ENCODE data around the gene R3HDML. TPM values are rescaled to one million over a fixed set of nuclear protein-coding genes. Genes with fewer than 3 reads are reported as not detected.

Gene R3HDML
- total and polyA plus RNA-seq, 2 donors (not counting 1 experiment from before 2014, with no cell fraction given) = not detected

- Histone ChIP-seq H4K20me1 (ENCODE audit: control insufficient read depth, insufficient read depth, low read length, poor library complexity, severe bottlenecking) (no peaks in the 10 kb centered on the region), H3K4me2 (replicated peaks; ENCODE audit: low read depth, low read length, poor library complexity, severe bottlenecking) (no peak overlapping the region), H3K9me3 (ENCODE audit: control extremely low read depth in 1 of 3, control insufficient read depth in 2 of 3, insufficient read depth in 1 of 3, low read length in 2 of 3) (no peaks in the 10 kb centered on the region), H3K4me3 (ENCODE audit: control extremely low read depth in 1 of 5, extremely low read depth in 1 of 5, insufficient read depth in 1 of 5, low read depth in 2 of 5, low read length in 4 of 5) (no peak overlapping the region), H3K4me1 (ENCODE audit: control insufficient read depth in 2 of 2, insufficient read depth in 2 of 2, low read length in 2 of 2) (no peaks in the 10 kb centered on the region), H3K36me3 (replicated peaks in 1 of 2; ENCODE audit: control extremely low read depth in 1 of 2, control insufficient read depth in 1 of 2, extremely low read depth in 1 of 2, insufficient read depth in 2 of 2, low read length in 1 of 2) (peaks cover 0 to 4% of the 10 kb centered on the region in 2 experiments), H3K27me3 (replicated peaks in 1 of 4; ENCODE audit: control extremely low read depth in 1 of 4, control insufficient read depth in 3 of 4, insufficient read depth in 4 of 4, low read length in 3 of 4) (no peaks in the 10 kb centered on the region), H3K27ac (ENCODE audit: low read length in 2 of 2) (no peak overlapping the region), H3K79me2 (ENCODE audit: control insufficient read depth, insufficient read depth, low read length) (peaks cover 18% of the 10 kb centered on the region), H3K9ac (ENCODE audit: low read length) (no peak overlapping the region), H2AFZ (ENCODE audit: insufficient read depth, low read depth, low read length, poor library complexity, severe bottlenecking) (no peak overlapping the region)
- ATAC-seq (ENCODE audit: low read depth) (no peak), DNase-seq (no peak)
- ChIA-PET POLR2A (no interaction called here), CTCF (interaction anchor here (1.0 kb wide), 1 partner anchor 8 kb away, joined by 3 read pairs; the partner anchor contains the start of gene FITM2)
- intact Hi-C loops (cut with micrococcal nuclease) = no loop called here
- H3K9me3 Mint-ChIP-seq (ENCODE audit: insufficient read depth) = no peaks in the 10 kb centered on the region
- TF ChIP-seq EZH2 (IDR thresholded peaks at IDR 0.05; ENCODE audit: borderline replicate concordance, insufficient read depth, low read depth, low read length, poor library complexity, severe bottlenecking) = no peak
- TF ChIP-seq CTCF (IDR thresholded peaks at IDR 0.05) = no peak
- no peaks in the 10 kb centered on the region for H3K27me3 Mint-ChIP-seq
- no peak overlapping the region for H3K4me3 Mint-ChIP-seq
- H3K27ac Mint-ChIP-seq = no peak overlapping the region
- H3K4me1 Mint-ChIP-seq = no peaks in the 10 kb centered on the region
- WGBS (ENCODE audit: insufficient coverage) = 98% methylated on average over 4 of the region's 8 CpGs
Observed at GRCh38 chr20:44302736-44303135, 34.1 kb upstream of the R3HDML start.

- H3K9me3 Mint-ChIP-seq (ENCODE audit: insufficient read depth) = no peaks in the 10 kb centered on the region
- no peak overlapping the region for H3K27ac Mint-ChIP-seq
- Histone ChIP-seq H3K27me3 (replicated peaks in 1 of 4; ENCODE audit: control extremely low read depth in 1 of 4, control insufficient read depth in 3 of 4, insufficient read depth in 4 of 4, low read length in 3 of 4) (no peaks in the 10 kb centered on the region), H3K9me3 (ENCODE audit: control extremely low read depth in 1 of 3, control insufficient read depth in 2 of 3, insufficient read depth in 1 of 3, low read length in 2 of 3) (no peaks in the 10 kb centered on the region), H3K79me2 (ENCODE audit: control insufficient read depth, insufficient read depth, low read length) (peaks cover 20% of the 10 kb centered on the region), H3K4me3 (ENCODE audit: control extremely low read depth in 1 of 5, extremely low read depth in 1 of 5, insufficient read depth in 1 of 5, low read depth in 2 of 5, low read length in 4 of 5) (no peak overlapping the region), H2AFZ (ENCODE audit: insufficient read depth, low read depth, low read length, poor library complexity, severe bottlenecking) (no peak overlapping the region), H3K4me1 (ENCODE audit: control insufficient read depth in 2 of 2, insufficient read depth in 2 of 2, low read length in 2 of 2) (no peaks in the 10 kb centered on the region), H3K9ac (ENCODE audit: low read length) (no peak overlapping the region), H3K27ac (ENCODE audit: low read length in 2 of 2) (no peak overlapping the region), H3K36me3 (replicated peaks in 1 of 2; ENCODE audit: control extremely low read depth in 1 of 2, control insufficient read depth in 1 of 2, extremely low read depth in 1 of 2, insufficient read depth in 2 of 2, low read length in 1 of 2) (peaks cover 0 to 4% of the 10 kb centered on the region in 2 experiments), H3K4me2 (replicated peaks; ENCODE audit: low read depth, low read length, poor library complexity, severe bottlenecking) (no peak overlapping the region), H4K20me1 (ENCODE audit: control insufficient read depth, insufficient read depth, low read length, poor library complexity, severe bottlenecking) (no peaks in the 10 kb centered on the region)
- peaks cover 2% of the 10 kb centered on the region for H3K4me1 Mint-ChIP-seq
- ATAC-seq (ENCODE audit: low read depth) (no peak), DNase-seq (no peak)
- H3K27me3 Mint-ChIP-seq = no peaks in the 10 kb centered on the region
- intact Hi-C loops (cut with micrococcal nuclease) = no loop called here
- no peak overlapping the region for H3K4me3 Mint-ChIP-seq
- ChIA-PET POLR2A (no interaction called here), CTCF (no interaction called here)
- no peak for TF ChIP-seq EZH2 (IDR thresholded peaks at IDR 0.05; ENCODE audit: borderline replicate concordance, insufficient read depth, low read depth, low read length, poor library complexity, severe bottlenecking)
- TF ChIP-seq CTCF (IDR thresholded peaks at IDR 0.05) = no peak
Observed at GRCh38 chr20:44304383-44304782, 32.5 kb upstream of the R3HDML start.

Measured in B cell (primary cell).